WTC11 (cell line): ENCODE measurements around the gene COX4I1.

ENCODE experiments used
- CREB1 ChIP-seq: sonication (generic); formaldehyde crosslinking; IDR thresholded peaks from 2 replicates; pipeline ENCODE4 v1.8.0; 2023; ENCODE audit warnings: mild to moderate bottlenecking, missing genetic modification reagents
- CREM ChIP-seq: sonication (generic); formaldehyde crosslinking; IDR thresholded peaks from 2 replicates; pipeline ENCODE4 v1.8.1; 2022; ENCODE audit warnings: mild to moderate bottlenecking, missing genetic modification reagents, moderate library complexity
- IRF2 ChIP-seq: sonication (generic); formaldehyde crosslinking; IDR thresholded peaks from 2 replicates; pipeline ENCODE4 v1.8.0; 2022; ENCODE audit warnings: low read depth, missing genetic modification reagents, borderline replicate concordance
- NR2C2 ChIP-seq: sonication (generic); formaldehyde crosslinking; IDR thresholded peaks from 2 replicates; pipeline ENCODE4 v1.8.0; 2022; ENCODE audit warnings: mild to moderate bottlenecking, missing genetic modification reagents
- NR3C1 ChIP-seq: sonication (generic); formaldehyde crosslinking; conservative IDR thresholded peaks from 2 replicates; pipeline ENCODE4 v1.8.1; 2023; ENCODE audit warnings: low read depth, mild to moderate bottlenecking, missing genetic modification reagents
- ZNF138 ChIP-seq: sonication (generic); formaldehyde crosslinking; conservative IDR thresholded peaks from 2 replicates; pipeline ENCODE4 v1.8.1; 2022; ENCODE audit warnings: mild to moderate bottlenecking, moderate library complexity, missing genetic modification reagents
- ZNF263 ChIP-seq: sonication (generic); formaldehyde crosslinking; IDR thresholded peaks from 2 replicates; pipeline ENCODE4 v1.8.1; 2022; ENCODE audit warnings: low read depth, mild to moderate bottlenecking, moderate library complexity, missing genetic modification reagents
- TF ChIP-seq, protein P1 (sequence below): fragments of 200-600 bp; IDR thresholded peaks from 2 replicates; pipeline ENCODE4 v1.8.0; 2022; ENCODE audit warnings: antibody characterized with exemption
- TF ChIP-seq, protein P2 (sequence below): sonication (generic); formaldehyde crosslinking; IDR thresholded peaks from 2 replicates; pipeline ENCODE4 v1.8.0; 2022; ENCODE audit warnings: mild to moderate bottlenecking, missing genetic modification reagents
- TF ChIP-seq, protein P3 (sequence below): sonication (generic); formaldehyde crosslinking; IDR thresholded peaks from 2 replicates; pipeline ENCODE4 v1.8.0; 2023; ENCODE audit warnings: missing genetic modification reagents
- TF ChIP-seq, protein P4 (sequence below): sonication (generic); formaldehyde crosslinking; IDR thresholded peaks from 2 replicates; pipeline ENCODE4 v1.8.1; 2022; ENCODE audit warnings: mild to moderate bottlenecking, missing genetic modification reagents, moderate library complexity, borderline replicate concordance

DNA sequence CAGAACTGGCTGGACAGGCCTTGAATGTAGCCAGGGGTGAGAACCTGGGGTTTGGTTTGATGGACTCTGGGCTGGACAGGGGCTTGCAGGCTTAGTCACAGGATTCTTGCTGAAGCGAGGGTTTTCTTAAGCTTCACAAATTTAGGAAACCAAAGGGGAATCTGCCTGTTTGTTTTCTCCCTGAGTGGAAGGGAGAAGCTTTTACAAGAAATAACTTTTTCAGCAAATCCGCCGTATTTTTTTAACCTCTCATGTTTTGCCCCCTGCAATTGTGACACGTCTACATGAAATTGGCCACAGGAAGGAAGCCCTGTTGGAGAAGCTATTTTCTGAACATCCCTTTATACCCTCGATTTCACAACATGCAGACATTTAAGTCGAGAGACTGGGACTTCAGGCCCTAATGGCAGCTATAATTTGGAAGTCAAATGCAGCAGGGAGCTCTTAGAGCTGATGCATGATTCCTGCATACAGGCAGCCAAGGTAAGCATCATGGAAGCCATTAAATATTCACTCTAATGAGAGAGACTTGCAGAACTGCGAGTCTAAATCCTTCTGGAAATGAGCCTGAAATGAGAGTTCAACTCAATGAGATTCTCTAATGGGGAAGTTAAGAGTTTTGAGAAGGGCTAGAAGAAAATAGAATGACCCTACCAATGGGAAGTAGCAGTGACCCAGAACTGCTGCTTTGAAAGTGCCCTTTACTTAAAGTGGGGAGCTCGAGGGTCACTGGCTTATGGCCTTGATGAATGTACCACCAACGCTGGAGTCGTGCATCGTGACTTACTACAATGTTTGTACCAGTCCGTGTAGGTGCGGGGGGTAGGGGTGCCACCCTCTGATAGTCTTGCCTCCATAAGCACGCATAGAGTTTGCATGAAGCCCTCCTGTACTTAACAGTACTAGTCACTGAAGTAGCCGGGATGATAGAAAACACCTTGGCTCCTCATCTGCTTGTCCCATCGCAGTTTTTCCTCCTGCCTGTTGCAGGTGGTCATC lies 54.4 kb downstream of the COX4I1 start:
- TF ChIP-seq, protein P1, sequence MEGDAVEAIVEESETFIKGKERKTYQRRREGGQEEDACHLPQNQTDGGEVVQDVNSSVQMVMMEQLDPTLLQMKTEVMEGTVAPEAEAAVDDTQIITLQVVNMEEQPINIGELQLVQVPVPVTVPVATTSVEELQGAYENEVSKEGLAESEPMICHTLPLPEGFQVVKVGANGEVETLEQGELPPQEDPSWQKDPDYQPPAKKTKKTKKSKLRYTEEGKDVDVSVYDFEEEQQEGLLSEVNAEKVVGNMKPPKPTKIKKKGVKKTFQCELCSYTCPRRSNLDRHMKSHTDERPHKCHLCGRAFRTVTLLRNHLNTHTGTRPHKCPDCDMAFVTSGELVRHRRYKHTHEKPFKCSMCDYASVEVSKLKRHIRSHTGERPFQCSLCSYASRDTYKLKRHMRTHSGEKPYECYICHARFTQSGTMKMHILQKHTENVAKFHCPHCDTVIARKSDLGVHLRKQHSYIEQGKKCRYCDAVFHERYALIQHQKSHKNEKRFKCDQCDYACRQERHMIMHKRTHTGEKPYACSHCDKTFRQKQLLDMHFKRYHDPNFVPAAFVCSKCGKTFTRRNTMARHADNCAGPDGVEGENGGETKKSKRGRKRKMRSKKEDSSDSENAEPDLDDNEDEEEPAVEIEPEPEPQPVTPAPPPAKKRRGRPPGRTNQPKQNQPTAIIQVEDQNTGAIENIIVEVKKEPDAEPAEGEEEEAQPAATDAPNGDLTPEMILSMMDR, result no peak
- TF ChIP-seq NR2C2 (CRISPR knock-in tag) (no peak), NR3C1 (no peak), CREM (CRISPR knock-in tag) (no peak), ZNF138 (no peak), CREB1 (CRISPR knock-in tag) (no peak), ZNF263 (CRISPR knock-in tag) (no peak), IRF2 (no peak)
- TF ChIP-seq, protein P2, sequence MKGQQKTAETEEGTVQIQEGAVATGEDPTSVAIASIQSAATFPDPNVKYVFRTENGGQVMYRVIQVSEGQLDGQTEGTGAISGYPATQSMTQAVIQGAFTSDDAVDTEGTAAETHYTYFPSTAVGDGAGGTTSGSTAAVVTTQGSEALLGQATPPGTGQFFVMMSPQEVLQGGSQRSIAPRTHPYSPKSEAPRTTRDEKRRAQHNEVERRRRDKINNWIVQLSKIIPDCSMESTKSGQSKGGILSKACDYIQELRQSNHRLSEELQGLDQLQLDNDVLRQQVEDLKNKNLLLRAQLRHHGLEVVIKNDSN (CRISPR knock-in tag), result no peak
- TF ChIP-seq, protein P3, sequence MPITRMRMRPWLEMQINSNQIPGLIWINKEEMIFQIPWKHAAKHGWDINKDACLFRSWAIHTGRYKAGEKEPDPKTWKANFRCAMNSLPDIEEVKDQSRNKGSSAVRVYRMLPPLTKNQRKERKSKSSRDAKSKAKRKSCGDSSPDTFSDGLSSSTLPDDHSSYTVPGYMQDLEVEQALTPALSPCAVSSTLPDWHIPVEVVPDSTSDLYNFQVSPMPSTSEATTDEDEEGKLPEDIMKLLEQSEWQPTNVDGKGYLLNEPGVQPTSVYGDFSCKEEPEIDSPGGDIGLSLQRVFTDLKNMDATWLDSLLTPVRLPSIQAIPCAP (CRISPR knock-in tag), result no peak
- TF ChIP-seq, protein P4, sequence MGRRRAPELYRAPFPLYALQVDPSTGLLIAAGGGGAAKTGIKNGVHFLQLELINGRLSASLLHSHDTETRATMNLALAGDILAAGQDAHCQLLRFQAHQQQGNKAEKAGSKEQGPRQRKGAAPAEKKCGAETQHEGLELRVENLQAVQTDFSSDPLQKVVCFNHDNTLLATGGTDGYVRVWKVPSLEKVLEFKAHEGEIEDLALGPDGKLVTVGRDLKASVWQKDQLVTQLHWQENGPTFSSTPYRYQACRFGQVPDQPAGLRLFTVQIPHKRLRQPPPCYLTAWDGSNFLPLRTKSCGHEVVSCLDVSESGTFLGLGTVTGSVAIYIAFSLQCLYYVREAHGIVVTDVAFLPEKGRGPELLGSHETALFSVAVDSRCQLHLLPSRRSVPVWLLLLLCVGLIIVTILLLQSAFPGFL (CRISPR knock-in tag), result no peak
